HG03565 (cell line): ENCODE results near the gene BGN.
A peak's percentile ranks its signal among the peaks of the same experiment; 100 is the strongest.

Source experiments
- ATAC-seq: cut with Tn5 transposase; IDR thresholded peaks from one replicate; pipeline ENCODE4 v1.9.1; 2021; ENCODE audit warnings: mild to moderate bottlenecking, moderate library complexity; ENCODE audit not compliant: unreplicated experiment

The BGN gene

GRCh38 chrX:153459986-153460385 is 34.8 kb upstream of the BGN start:
- ATAC-seq, result no peak

- no peak for ATAC-seq
Observed at GRCh38 chrX:153460826-153461225, 34.0 kb upstream of the BGN start.

GRCh38 chrX:153462291-153462690 is 32.5 kb upstream of the BGN start:
- ATAC-seq, result no peak

- ATAC-seq, result no peak
Observed at GRCh38 chrX:153463031-153463430, 31.7 kb upstream of the BGN start.

- no peak for ATAC-seq
Observed at GRCh38 chrX:153463556-153463955, 31.2 kb upstream of the BGN start.

- no peak for ATAC-seq
Observed at GRCh38 chrX:153464116-153464515, 30.7 kb upstream of the BGN start.

- ATAC-seq, result no peak
Observed at GRCh38 chrX:153465691-153466380, 28.9 kb upstream of the BGN start.

GRCh38 chrX:153468008-153468580 is 26.7 kb upstream of the BGN start:
- no peak for ATAC-seq

- peak; percentile 28 for ATAC-seq
Observed at GRCh38 chrX:153469811-153470410, 24.9 kb upstream of the BGN start.

- ATAC-seq, result peak; percentile 82
Observed at GRCh38 chrX:153470411-153471363, 24.1 kb upstream of the BGN start, which contains the start of gene HAUS7. HAUS7 (minus strand) TSS chrX:153470576; CDS start chrX:153470557, 19 bp downstream.

- ATAC-seq, result no peak
Observed at GRCh38 chrX:153471663-153472280, 23.0 kb upstream of the BGN start.

- no peak for ATAC-seq
Observed at GRCh38 chrX:153473126-153473525, 21.7 kb upstream of the BGN start.

GRCh38 chrX:153474266-153474665 is 20.5 kb upstream of the BGN start:
- ATAC-seq, result no peak

GRCh38 chrX:153474718-153475117 is 20.1 kb upstream of the BGN start:
- ATAC-seq, result no peak

- no peak for ATAC-seq
Observed at GRCh38 chrX:153475271-153475670, 19.5 kb upstream of the BGN start.

- ATAC-seq, result no peak
Observed at GRCh38 chrX:153475751-153476281, 19.0 kb upstream of the BGN start.

GRCh38 chrX:153476666-153477363 is 18.0 kb upstream of the BGN start:
- ATAC-seq, result no peak

GRCh38 chrX:153477364-153477857 is 17.4 kb upstream of the BGN start:
- no peak for ATAC-seq

- no peak for ATAC-seq
Observed at GRCh38 chrX:153477901-153478300, 16.9 kb upstream of the BGN start.

- ATAC-seq, result no peak
Observed at GRCh38 chrX:153478746-153479145, 16.0 kb upstream of the BGN start.
